T follicular helper cell (primary cell): ENCODE measurements around the gene ZNF397.

ENCODE experiments used
- DNase-seq: peaks from one replicate; pipeline ENCODE4 v3.0.0-alpha.2; 2020; ENCODE audit warnings: low read depth

The ZNF397 gene

GRCh38 chr18:35246831-35247230 lies 6.0 kb downstream of the ZNF397 start:
- no peak for DNase-seq

DNA sequence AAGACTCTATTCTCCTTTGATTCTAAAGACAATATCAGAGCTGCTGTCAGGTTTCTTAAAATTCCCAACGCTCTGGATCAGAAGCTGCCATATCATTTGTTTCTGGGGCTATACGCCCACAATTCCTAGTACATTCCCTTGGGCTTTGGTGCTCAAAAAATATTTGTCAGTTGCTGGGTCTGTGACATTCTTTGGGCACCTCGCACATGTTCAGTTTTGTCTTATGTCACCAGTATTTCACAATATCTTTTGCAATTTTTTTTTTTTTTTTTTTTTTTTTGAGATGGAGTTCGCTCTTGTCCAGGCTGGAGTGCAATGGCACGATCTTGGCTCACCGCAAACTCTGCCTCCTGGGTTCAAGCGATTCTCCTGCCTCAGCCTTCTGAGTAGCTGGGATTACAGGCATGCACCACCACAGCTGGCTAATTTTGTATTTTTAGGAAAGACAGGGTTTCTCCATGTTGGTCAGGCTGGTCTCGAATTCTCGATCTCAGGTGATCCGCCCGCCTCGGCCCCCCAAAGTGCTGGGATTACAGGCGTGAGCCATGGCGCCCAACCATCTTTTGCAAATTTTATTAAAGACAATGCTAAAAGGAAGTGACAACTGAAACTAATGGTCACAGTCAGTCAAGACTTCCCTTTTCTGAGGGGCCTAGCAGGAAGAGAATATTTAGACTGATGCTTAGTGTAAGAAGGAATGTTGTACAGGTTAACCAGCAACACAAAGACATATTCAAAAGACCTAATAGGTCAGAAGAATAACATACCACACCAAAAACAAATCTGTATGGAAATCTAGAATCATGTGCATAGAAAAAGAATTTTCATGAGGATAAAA lies 6.8 kb downstream of the ZNF397 start:
- DNase-seq = no peak

- DNase-seq = no peak
Measured at GRCh38 chr18:35248429-35248828, 7.6 kb downstream of the ZNF397 start.

DNA sequence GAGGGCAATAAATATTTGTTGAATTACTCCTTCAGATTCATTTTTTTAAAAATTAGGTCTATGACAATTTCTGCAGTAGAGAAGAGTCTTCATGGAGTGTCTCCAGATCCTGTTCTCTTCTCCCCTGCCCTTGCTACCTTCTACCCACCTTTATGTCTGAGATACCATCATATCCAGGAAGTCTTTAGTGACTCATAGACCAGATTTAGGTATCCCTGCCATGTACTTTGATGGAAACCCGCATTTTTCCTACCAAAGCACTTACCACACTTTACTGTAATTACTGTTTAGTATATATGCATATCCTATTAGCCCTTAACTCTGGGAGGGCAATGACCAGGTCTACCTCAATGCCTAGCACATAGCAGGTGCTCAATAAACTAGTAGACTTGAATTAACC lies 11.6 kb downstream of the ZNF397 start:
- DNase-seq = no peak

DNA sequence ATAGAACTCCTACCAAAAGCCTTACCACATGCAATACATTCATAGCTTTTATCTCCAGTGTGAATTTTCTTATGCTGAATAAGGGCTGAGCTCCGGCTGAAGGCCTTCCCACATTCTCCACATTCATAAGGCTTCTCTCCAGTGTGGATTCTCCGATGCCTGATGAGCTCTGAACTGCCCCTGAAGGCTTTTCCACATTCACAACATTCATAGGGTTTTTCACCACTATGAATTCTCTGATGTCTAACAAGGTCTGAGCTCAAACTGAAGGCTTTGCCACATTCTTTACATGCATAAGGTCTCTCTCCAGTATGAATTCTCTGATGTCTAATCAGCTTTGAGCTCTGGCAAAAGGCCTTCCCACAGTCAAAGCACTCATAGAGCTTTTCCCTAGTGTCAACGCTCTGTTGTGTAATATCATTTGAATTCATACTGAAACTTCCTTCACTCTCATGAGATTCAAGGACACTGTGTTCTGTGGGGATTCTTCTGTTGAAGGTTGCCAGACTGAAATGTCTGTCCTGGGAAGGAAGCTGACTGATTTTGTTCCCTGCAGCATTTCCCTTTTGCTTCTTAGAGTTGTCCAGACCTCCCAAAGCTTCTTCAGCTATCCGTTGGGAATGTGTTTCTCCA lies 12.9 kb downstream of the ZNF397 start:
- no peak for DNase-seq

DNA sequence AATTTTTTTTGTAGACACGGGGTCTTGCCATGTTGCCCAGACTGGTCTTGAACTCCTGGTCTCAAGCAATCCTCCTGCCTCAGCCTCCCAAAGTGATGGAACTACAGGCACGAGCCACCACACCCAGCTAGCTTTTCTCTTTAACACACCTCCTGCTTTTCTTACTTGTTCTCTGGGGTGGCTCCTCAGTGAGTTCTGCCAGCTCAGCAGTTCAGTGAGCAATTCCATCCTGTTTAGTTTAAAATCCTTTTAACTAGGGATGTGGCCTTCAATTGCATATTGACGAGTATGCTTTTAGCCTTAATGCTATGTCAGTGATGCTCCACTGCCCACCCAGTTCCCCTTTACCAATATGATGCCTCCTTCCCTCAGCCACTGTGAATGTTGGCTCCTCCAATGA lies 16.1 kb downstream of the ZNF397 start:
- DNase-seq = no peak

- DNase-seq = no peak
Measured at GRCh38 chr18:35264409-35264808, 23.6 kb downstream of the ZNF397 start.

GRCh38 chr18:35267161-35267651 lies 26.4 kb downstream of the ZNF397 start:
- DNase-seq = peak; percentile 45

DNA sequence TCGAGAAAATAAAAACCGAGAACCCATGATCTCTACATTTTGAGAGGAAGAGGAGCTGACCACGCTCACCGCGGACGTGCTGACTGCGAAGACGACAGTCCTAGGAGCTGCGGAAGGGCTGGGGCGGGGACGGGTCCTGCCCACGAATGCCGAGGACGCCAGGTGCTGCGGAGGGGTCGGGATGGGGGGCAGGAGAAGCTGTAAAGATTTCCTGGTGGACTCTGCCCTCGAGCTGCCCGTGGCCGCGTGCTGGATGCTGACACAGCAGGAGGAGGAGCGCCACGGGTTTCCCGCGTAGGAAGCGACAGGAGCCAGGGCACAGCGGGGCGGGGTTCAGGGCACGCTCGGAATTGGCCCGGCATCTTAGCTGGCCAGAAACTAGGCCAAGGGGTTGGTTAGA lies 27.0 kb downstream of the ZNF397 start:
- no peak for DNase-seq

DNA sequence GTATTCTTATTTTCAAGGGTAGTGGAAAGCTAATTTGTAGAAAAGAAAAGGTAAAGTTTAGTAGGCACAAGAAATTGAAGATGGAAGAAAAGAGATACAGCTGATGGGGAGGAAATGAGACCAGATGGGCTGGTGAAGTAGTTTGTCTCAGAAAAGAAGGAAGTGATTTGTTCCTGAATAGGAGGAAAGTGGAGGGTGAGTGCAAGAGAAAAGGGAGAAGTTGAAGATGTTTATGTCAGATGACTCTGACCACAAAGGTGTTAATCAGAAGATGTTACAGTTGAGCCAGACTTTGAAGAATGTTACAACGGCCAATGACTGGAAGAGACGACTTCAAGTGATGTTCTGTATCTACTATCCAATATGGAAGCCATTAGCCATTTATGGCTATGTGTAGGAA lies 28.0 kb downstream of the ZNF397 start:
- no peak for DNase-seq

DNA sequence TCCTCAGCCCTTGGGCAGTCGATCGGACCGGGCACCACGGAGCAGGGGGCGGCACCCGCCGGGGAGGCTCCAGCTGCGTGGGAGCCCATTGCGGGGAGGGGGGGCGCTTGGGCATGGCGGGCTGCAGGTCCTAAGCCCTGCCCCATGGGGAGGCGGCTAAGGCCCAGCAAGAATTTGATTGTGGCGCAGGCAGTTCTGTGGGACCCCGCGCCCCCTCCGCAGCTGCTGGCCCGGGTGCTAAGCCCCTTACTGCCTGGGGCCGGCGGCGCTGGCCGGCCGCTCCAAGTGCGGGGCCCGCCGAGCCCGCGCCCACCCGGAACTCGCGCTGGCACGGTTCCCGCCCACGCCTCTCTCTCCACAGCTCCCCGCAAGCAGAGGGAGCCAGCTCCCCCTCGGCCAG lies 30.8 kb downstream of the ZNF397 start:
- DNase-seq = no peak

DNA sequence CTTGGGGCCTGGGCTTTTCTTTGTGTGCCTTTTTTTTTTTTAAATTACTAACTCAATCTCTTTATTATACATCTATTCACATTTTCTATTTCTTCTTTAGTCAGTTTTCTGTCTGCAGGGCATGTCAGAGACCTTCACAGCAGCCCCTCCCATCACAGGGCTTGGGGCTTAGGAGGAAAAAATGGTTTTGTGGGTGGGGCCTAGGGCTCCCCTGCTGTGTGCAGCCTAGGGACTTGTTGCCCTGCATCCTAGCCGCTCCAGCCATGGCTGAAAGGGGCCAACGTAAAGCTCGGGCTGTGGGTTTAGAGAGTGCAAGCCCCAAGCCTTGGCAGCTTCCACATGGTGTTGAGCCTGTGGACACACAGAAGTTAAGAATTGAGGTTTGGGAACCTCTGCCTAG lies 35.4 kb downstream of the ZNF397 start:
- DNase-seq = no peak

DNA sequence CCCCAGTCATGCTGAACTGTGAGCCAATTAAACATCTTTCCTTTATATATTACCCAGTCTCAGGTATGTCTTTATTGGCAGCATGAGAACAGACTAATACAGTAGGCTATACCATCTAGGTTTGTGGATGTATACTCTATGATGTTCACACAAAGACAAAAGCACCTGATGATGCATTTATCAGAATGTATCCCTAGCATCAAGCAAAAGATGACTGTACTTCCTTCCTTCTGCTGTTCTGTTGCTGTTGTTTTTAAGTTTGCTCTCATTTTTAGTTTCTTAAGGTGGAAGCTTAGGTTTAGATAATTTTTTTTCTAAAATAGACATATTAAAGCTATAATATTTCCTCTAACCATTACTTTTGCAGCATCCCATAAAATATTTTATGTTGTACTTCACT lies 36.8 kb downstream of the ZNF397 start:
- no peak for DNase-seq

- no peak for DNase-seq
Measured at GRCh38 chr18:35278085-35278484, 37.3 kb downstream of the ZNF397 start.

- DNase-seq = no peak
Measured at GRCh38 chr18:35278969-35279368, 38.1 kb downstream of the ZNF397 start.

DNA sequence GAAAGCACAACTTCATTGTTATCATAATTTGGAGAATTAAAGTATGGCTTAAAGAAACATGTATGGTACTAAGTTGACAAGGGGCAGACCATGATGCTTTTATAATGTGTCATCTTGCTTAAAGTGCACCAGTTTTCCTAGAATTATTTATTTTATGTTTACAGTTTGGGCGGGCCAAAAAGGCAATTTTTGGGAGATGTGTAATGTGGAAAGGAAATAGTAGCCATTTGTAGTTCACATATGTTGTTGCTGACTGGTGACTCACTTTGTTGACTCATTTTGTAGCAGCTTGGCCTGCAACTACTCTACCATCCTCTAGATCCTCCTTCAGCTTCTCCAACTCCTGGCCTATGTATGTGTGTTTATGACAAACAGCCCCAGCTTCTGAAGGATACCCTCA lies 41.5 kb downstream of the ZNF397 start:
- DNase-seq = no peak

DNA sequence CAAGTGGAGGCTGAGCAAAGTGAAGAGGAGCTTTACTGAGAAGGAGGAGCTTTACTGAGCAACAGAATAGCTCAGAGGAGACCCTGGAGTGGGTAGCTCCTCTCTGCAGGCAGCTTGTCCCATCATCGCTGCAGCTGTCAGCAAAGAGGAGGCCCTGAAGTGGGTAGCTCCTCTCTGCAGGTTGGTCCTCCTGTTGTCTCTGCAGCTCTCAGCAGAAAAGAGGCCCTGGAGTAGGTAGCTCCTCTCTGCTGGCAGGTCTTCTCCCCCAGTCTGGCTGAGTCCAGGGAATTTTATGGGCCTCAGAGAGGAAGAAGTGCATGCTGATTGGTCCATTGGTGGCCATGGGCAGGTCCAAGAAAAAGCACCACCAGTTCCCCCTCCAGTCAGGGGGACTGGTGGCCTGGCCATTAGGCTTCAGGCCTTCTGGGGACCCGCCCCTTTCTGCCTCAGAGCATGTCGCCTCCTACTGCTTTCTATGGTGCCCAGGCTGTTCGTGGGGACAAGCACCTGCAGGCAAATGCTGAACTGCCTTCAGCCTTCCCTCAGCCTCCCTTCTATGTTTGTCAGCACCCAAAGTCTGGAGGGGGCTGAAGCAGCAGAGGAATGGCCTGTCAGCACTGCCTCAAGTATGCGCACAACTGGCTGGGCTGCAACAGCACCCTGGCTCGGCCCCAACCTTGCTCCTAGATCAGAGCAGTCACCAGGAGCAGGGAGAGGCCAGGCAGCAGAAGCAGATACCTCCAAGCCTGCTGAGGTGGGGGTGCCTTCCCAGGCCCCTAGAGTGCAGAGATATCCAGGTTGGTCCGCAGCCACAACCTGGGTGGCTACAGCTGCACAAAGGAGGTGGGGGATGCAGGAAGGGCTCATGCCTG lies 43.3 kb downstream of the ZNF397 start:
- DNase-seq = no peak

GRCh38 chr18:35284841-35285240 lies 44.0 kb downstream of the ZNF397 start:
- no peak for DNase-seq

DNA sequence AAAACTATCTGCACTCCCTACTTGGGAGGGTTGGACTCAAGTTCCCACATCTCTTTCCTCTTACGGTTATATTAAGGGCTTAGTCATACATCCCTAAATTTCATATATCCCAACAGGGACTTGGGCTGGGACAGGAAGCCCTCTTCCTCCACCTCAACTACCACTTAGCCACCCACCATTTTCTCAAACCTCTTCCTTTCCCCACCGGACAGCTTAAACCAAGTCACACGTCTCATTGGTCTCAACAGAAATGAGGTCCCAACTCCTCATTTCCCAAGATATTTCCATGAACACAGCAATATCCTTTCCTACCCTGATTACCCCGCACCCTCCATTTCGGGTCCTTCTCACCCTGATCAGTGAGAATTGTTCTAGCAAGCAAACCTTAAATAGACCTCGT lies 48.5 kb downstream of the ZNF397 start:
- no peak for DNase-seq

- no peak for DNase-seq
Measured at GRCh38 chr18:35289727-35290093, 48.9 kb downstream of the ZNF397 start.

DNA sequence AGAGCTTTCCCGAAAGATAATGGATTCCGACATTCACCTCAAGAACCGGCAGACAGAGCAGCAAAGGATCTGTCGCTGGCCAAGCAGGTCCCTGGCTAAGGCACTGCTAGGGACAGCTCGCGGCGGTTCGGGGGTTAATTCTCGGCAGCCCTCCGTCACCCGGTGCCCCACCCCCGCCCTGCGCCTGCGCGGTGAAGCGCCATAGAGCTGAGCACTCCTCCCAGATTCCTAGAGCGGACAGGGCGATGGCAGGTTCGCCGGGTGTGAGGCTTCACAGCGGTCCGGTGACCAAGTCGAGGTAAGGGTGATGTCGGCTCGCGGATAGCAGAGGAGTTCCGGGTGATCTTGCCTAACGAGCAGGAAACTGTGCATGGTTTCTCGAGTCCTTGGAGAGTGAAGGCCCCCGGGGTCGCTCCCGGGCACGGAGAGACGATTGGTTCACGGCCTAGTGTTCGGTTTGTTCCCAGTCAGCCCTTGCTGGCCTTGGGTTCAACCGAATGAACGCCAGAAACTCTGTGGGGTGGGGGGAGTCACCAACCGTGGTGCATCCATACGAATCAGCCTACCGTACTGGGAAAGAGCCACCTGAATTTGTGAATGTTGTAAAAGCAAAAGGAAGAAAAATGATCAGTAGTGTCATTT lies 49.4 kb downstream of the ZNF397 start, which contains the start of gene ZSCAN30:
Gene ZSCAN30 (minus strand): TSS at position 136 of the 642 bp plus-strand sequence. CDS start 25,877 bp downstream, outside the sequence.
- DNase-seq = peak; percentile 91

- DNase-seq = no peak
Measured at GRCh38 chr18:35291166-35291565, 50.3 kb downstream of the ZNF397 start.
